ENCODE data around the gene GIPR.

The GIPR gene

GRCh38 chr19:45629704-45630103 is 38.3 kb upstream of the GIPR start:
- Histone ChIP-seq H3K9me3 (no peaks in the 10 kb centered on the region), H3K4me1 (ENCODE audit: control insufficient read depth in 1 of 2, insufficient read depth in 1 of 2, low read depth in 1 of 2, low read length in 1 of 2) (no peaks in the 10 kb centered on the region), H3K36me3 (peaks cover 54% of the 10 kb centered on the region), H3K27me3 (no peaks in the 10 kb centered on the region), H3K4me3 (ENCODE audit: low read depth in 1 of 2, low read length in 1 of 2) (no peak overlapping the region), H3K27ac (no peak overlapping the region)
- no peak for TF ChIP-seq CTCF (IDR thresholded peaks at IDR 0.05)

- Histone ChIP-seq H3K36me3 (peaks cover 47% of the 10 kb centered on the region), H3K27ac (no peak overlapping the region)
These were observed 37.6 kb upstream of the GIPR start for GRCh38 chr19:45630463-45630862.

GRCh38 chr19:45632468-45633196 is 35.4 kb upstream of the GIPR start:
- Histone ChIP-seq H3K36me3 (peaks cover 35% of the 10 kb centered on the region), H3K27me3 (no peaks in the 10 kb centered on the region), H3K27ac (no peak overlapping the region), H3K4me3 (ENCODE audit: low read depth in 1 of 2, low read length in 1 of 2) (no peak overlapping the region), H3K9me3 (no peaks in the 10 kb centered on the region), H3K4me1 (ENCODE audit: control insufficient read depth in 1 of 2, insufficient read depth in 1 of 2, low read depth in 1 of 2, low read length in 1 of 2) (no peaks in the 10 kb centered on the region)
- no peak for TF ChIP-seq CTCF (IDR thresholded peaks at IDR 0.05)

More at GRCh38 chr19:45630463-45630862, 37.6 kb upstream of the GIPR start:
- no peaks in the 10 kb centered on the region for H3K27me3 ChIP-seq
- no peak for TF ChIP-seq CTCF (IDR thresholded peaks at IDR 0.05)
- no peaks in the 10 kb centered on the region for H3K4me1 ChIP-seq (ENCODE audit: control insufficient read depth in 1 of 2, insufficient read depth in 1 of 2, low read depth in 1 of 2, low read length in 1 of 2)
- H3K9me3 ChIP-seq: no peaks in the 10 kb centered on the region
- H3K4me3 ChIP-seq (ENCODE audit: low read depth in 1 of 2, low read length in 1 of 2): no peak overlapping the region

GRCh38 chr19:45636275-45636674 is 31.7 kb upstream of the GIPR start:
- Histone ChIP-seq H3K27ac (no peak overlapping the region), H3K36me3 (peaks cover 13% of the 10 kb centered on the region), H3K9me3 (no peaks in the 10 kb centered on the region), H3K4me3 (ENCODE audit: low read depth in 1 of 2, low read length in 1 of 2) (no peak overlapping the region), H3K4me1 (ENCODE audit: control insufficient read depth in 1 of 2, insufficient read depth in 1 of 2, low read depth in 1 of 2, low read length in 1 of 2) (peaks cover 25 to 31% of the 10 kb centered on the region in 2 experiments), H3K27me3 (no peaks in the 10 kb centered on the region)
- no peak for TF ChIP-seq CTCF (IDR thresholded peaks at IDR 0.05)

GRCh38 chr19:45636902-45637301 is 31.1 kb upstream of the GIPR start:
- Histone ChIP-seq H3K27me3 (no peaks in the 10 kb centered on the region), H3K4me3 (ENCODE audit: low read depth in 1 of 2, low read length in 1 of 2) (no peak overlapping the region), H3K36me3 (peaks cover 13% of the 10 kb centered on the region), H3K4me1 (ENCODE audit: control insufficient read depth in 1 of 2, insufficient read depth in 1 of 2, low read depth in 1 of 2, low read length in 1 of 2) (peaks cover 32 to 37% of the 10 kb centered on the region in 2 experiments), H3K27ac (no peak overlapping the region), H3K9me3 (no peaks in the 10 kb centered on the region)
- TF ChIP-seq CTCF (IDR thresholded peaks at IDR 0.05): no peak

Measured in neutrophil (primary cell).